T-helper 2 cell treated with Interferon-gamma antibody and Interleukin-4, amounts not matched to agents 5 μg/mL and 100 μg/mL, for 36 hours (primary cell): ENCODE results near the gene ZNF219.

ENCODE experiments used
- DNase-seq: peaks from one replicate; pipeline ENCODE4 v3.0.0; 2021; ENCODE audit warnings: low spot score
- H3K27ac Mint-ChIP-seq: one replicate; pipeline ENCODE4 v1.8.0; 2021; ENCODE audit warnings: mild to moderate bottlenecking, mixed read lengths
- H3K27me3 Mint-ChIP-seq: one replicate; pipeline ENCODE4 v1.8.0; 2021; ENCODE audit warnings: low read depth, mixed read lengths
- H3K36me3 Mint-ChIP-seq: one replicate; pipeline ENCODE4 v1.8.0; 2021; ENCODE audit warnings: low read depth, mixed read lengths
- H3K4me1 Mint-ChIP-seq: one replicate; pipeline ENCODE4 v1.8.0; 2021; ENCODE audit warnings: low read depth, mixed read lengths
- H3K4me3 Mint-ChIP-seq: one replicate; pipeline ENCODE4 v1.8.0; 2022; ENCODE audit warnings: mild to moderate bottlenecking, moderate library complexity, mixed read lengths
- H3K9me3 Mint-ChIP-seq: one replicate; pipeline ENCODE4 v1.8.0; 2021; ENCODE audit warnings: mixed read lengths

The ZNF219 gene

GRCh38 chr14:21106498-21107282 is 8.2 kb upstream of the ZNF219 start:
- H3K27ac Mint-ChIP-seq = no peak overlapping the region
- H3K36me3 Mint-ChIP-seq = no peaks in the 10 kb centered on the region
- peak overlapping the region; percentile 28 for H3K4me3 Mint-ChIP-seq

GRCh38 chr14:21106176-21106497 is 7.7 kb upstream of the ZNF219 start:
- no peaks in the 10 kb centered on the region for H3K36me3 Mint-ChIP-seq
- no peaks in the 10 kb centered on the region for H3K9me3 Mint-ChIP-seq
- H3K27me3 Mint-ChIP-seq = no peaks in the 10 kb centered on the region
- peaks cover 32% of the 10 kb centered on the region for H3K4me1 Mint-ChIP-seq
- no peak for DNase-seq
- no peak overlapping the region for H3K27ac Mint-ChIP-seq
- H3K4me3 Mint-ChIP-seq = no peak overlapping the region

More at GRCh38 chr14:21106498-21107282, 8.2 kb upstream of the ZNF219 start:
- DNase-seq = peak; percentile 72
- no peaks in the 10 kb centered on the region for H3K9me3 Mint-ChIP-seq
- peaks cover 32% of the 10 kb centered on the region for H3K4me1 Mint-ChIP-seq
- no peaks in the 10 kb centered on the region for H3K27me3 Mint-ChIP-seq

GRCh38 chr14:21105095-21105494 is 6.6 kb upstream of the ZNF219 start:
- no peak overlapping the region for H3K27ac Mint-ChIP-seq
- peak overlapping the region; percentile 89 for H3K4me3 Mint-ChIP-seq
- no peaks in the 10 kb centered on the region for H3K36me3 Mint-ChIP-seq
- no peak for DNase-seq
- H3K9me3 Mint-ChIP-seq = no peaks in the 10 kb centered on the region
- no peaks in the 10 kb centered on the region for H3K27me3 Mint-ChIP-seq
- H3K4me1 Mint-ChIP-seq = peaks cover 35% of the 10 kb centered on the region

- peaks cover 32% of the 10 kb centered on the region for H3K4me1 Mint-ChIP-seq
- peak overlapping the region; percentile 94 for H3K27ac Mint-ChIP-seq
- H3K36me3 Mint-ChIP-seq = no peaks in the 10 kb centered on the region
- peak; percentile 57 for DNase-seq
- H3K4me3 Mint-ChIP-seq = peak overlapping the region; percentile 89
- H3K27me3 Mint-ChIP-seq = no peaks in the 10 kb centered on the region
- H3K9me3 Mint-ChIP-seq = no peaks in the 10 kb centered on the region
These were observed 6.1 kb upstream of the ZNF219 start for GRCh38 chr14:21104448-21105060.

- no peaks in the 10 kb centered on the region for H3K9me3 Mint-ChIP-seq
- DNase-seq = peak; percentile 92
- H3K27me3 Mint-ChIP-seq = peaks cover 6% of the 10 kb centered on the region
- H3K36me3 Mint-ChIP-seq = no peaks in the 10 kb centered on the region
- peaks cover 35% of the 10 kb centered on the region for H3K4me1 Mint-ChIP-seq
- peak overlapping the region; percentile 89 for H3K4me3 Mint-ChIP-seq
- peak overlapping the region; percentile 94 for H3K27ac Mint-ChIP-seq
These were observed 5.4 kb upstream of the ZNF219 start for GRCh38 chr14:21103710-21104447.

GRCh38 chr14:21103411-21103709 is 4.9 kb upstream of the ZNF219 start:
- peak overlapping the region; percentile 94 for H3K27ac Mint-ChIP-seq
- no peaks in the 10 kb centered on the region for H3K9me3 Mint-ChIP-seq
- peaks cover 37% of the 10 kb centered on the region for H3K4me1 Mint-ChIP-seq
- no peak for DNase-seq
- no peaks in the 10 kb centered on the region for H3K36me3 Mint-ChIP-seq
- H3K27me3 Mint-ChIP-seq = peaks cover 8% of the 10 kb centered on the region
- peak overlapping the region; percentile 89 for H3K4me3 Mint-ChIP-seq

- H3K9me3 Mint-ChIP-seq = no peaks in the 10 kb centered on the region
- peak overlapping the region; percentile 94 for H3K27ac Mint-ChIP-seq
- H3K4me1 Mint-ChIP-seq = peaks cover 37% of the 10 kb centered on the region
- no peak for DNase-seq
- peak overlapping the region; percentile 89 for H3K4me3 Mint-ChIP-seq
- H3K27me3 Mint-ChIP-seq = peaks cover 8% of the 10 kb centered on the region
- H3K36me3 Mint-ChIP-seq = no peaks in the 10 kb centered on the region
These were observed 4.3 kb upstream of the ZNF219 start for GRCh38 chr14:21102521-21103410.

GRCh38 chr14:21101802-21102413 is 3.5 kb upstream of the ZNF219 start:
- no peaks in the 10 kb centered on the region for H3K9me3 Mint-ChIP-seq
- DNase-seq = peak; percentile 32
- peak overlapping the region; percentile 76 for H3K27ac Mint-ChIP-seq
- H3K4me3 Mint-ChIP-seq = peak overlapping the region; percentile 89
- peaks cover 40% of the 10 kb centered on the region for H3K4me1 Mint-ChIP-seq
- H3K27me3 Mint-ChIP-seq = peaks cover 13% of the 10 kb centered on the region
- no peaks in the 10 kb centered on the region for H3K36me3 Mint-ChIP-seq

GRCh38 chr14:21100931-21101330 is 2.5 kb upstream of the ZNF219 start, which contains the start of gene TMEM253:
Gene TMEM253 (plus strand): TSS chr14:21101066. CDS start chr14:21101344, 278 bp downstream.
- H3K36me3 Mint-ChIP-seq = no peaks in the 10 kb centered on the region
- DNase-seq = no peak
- no peaks in the 10 kb centered on the region for H3K9me3 Mint-ChIP-seq
- no peak within 1 kb of the TSS for H3K27ac Mint-ChIP-seq
- peak within 1 kb of the TSS; percentile 89 for H3K4me3 Mint-ChIP-seq
- peaks cover 37% of the 10 kb centered on the region for H3K4me1 Mint-ChIP-seq
- H3K27me3 Mint-ChIP-seq = peaks cover 13% of the 10 kb centered on the region

- Mint-ChIP-seq H3K4me3 (peak overlapping the region; percentile 86), H3K4me1 (peaks cover 33% of the 10 kb centered on the region), H3K27me3 (peaks cover 13% of the 10 kb centered on the region), H3K9me3 (no peaks in the 10 kb centered on the region), H3K27ac (no peak overlapping the region), H3K36me3 (no peaks in the 10 kb centered on the region)
- no peak for DNase-seq
These were observed 1.1 kb upstream of the ZNF219 start for GRCh38 chr14:21099596-21099985.

- DNase-seq = no peak
- no peaks in the 10 kb centered on the region for H3K36me3 Mint-ChIP-seq
- H3K9me3 Mint-ChIP-seq = no peaks in the 10 kb centered on the region
- H3K4me3 Mint-ChIP-seq = peak overlapping the region; percentile 86
- H3K27ac Mint-ChIP-seq = no peak overlapping the region
- peaks cover 32% of the 10 kb centered on the region for H3K4me1 Mint-ChIP-seq
- peaks cover 13% of the 10 kb centered on the region for H3K27me3 Mint-ChIP-seq
These were observed 589 bp upstream of the ZNF219 start for GRCh38 chr14:21098892-21099595.

GRCh38 chr14:21097636-21098075 is 799 bp downstream of the ZNF219 start:
- Mint-ChIP-seq H3K4me3 (peak overlapping the region; percentile 75), H3K36me3 (no peaks in the 10 kb centered on the region), H3K9me3 (no peaks in the 10 kb centered on the region), H3K27me3 (peaks cover 17% of the 10 kb centered on the region), H3K27ac (peak overlapping the region; percentile 43), H3K4me1 (peaks cover 28% of the 10 kb centered on the region)
- no peak for DNase-seq
